T-helper 1 cell (primary cell): ENCODE results near the gene PODN.

Experiments used
- DNase-seq, 5 donors: peaks; one replicate each; pipeline ENCODE4 v3.0.0-alpha.2; 2012 to 2020

Gene PODN

DNA sequence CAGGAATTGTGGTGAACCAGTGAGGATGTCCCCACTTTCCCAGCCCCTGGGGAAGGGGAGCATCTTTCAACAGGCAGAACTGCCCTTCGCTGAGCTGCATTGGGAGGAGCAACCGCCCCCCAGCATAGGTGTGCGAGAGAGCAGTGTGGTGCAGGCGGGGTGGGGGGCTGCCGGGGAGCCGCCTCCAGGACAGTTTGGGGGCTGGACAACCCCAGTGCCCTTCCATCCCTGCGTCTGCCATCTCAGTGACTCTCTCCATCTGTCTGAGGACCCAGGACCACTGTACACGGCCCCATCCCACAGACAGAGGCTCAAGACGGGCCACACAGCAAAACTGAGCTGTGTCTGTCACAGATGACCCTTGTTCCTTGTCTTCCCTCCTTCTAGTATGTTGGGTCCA lies 14.2 kb downstream of the PODN start:
- DNase-seq = no peak

DNA sequence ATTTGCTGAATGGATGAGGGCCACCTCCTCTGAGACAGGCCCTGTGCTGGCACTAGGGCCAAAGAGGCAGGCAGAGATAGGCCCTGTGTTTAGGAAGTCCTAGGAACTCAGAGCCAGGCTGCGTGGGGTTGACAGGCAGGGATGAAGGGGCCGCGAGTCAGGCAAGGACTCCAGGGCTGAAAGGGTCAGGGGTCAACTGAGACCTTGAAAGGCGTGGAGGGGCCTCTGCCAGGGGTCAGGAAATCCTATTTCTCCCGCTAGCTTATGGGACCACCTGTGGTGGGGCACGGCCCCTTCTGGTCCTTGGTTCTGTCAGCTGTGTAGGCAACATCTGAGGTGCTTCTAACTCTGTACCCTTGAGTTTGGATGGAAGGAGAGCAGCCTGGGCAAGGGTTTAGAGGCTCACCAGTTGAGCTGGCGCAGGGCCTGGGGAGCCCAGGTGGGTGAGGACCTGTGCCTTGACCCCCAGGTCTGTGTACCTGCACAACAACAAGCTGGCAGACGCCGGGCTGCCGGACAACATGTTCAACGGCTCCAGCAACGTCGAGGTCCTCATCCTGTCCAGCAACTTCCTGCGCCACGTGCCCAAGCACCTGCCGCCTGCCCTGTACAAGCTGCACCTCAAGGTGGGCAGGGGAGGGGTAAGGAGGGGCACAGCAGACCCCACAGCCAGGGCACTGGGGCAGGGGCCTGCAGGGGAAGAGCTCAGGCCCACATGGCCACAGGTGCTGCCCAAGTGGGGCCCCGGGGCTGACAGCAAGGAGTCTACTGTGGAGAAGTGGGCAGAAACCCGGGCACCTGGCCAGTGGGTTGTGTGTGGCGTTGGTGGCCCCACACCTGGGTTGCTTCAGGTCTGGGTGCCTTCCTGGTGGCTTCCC lies 14.9 kb downstream of the PODN start:
- no peak for DNase-seq

DNA sequence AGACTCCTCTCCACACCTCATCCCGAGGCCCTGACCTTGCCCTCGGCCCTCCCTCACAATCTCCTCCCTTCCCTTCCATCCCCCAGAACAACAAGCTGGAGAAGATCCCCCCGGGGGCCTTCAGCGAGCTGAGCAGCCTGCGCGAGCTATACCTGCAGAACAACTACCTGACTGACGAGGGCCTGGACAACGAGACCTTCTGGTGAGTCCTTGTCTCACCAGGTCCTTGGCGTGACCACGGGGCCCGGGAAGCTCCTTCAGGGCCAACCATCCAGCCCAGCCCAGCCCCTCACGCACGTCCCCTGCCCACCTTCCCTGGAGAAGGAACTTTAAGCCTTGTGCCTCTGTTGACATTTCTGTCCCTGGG lies 15.6 kb downstream of the PODN start:
- DNase-seq = no peak

DNA sequence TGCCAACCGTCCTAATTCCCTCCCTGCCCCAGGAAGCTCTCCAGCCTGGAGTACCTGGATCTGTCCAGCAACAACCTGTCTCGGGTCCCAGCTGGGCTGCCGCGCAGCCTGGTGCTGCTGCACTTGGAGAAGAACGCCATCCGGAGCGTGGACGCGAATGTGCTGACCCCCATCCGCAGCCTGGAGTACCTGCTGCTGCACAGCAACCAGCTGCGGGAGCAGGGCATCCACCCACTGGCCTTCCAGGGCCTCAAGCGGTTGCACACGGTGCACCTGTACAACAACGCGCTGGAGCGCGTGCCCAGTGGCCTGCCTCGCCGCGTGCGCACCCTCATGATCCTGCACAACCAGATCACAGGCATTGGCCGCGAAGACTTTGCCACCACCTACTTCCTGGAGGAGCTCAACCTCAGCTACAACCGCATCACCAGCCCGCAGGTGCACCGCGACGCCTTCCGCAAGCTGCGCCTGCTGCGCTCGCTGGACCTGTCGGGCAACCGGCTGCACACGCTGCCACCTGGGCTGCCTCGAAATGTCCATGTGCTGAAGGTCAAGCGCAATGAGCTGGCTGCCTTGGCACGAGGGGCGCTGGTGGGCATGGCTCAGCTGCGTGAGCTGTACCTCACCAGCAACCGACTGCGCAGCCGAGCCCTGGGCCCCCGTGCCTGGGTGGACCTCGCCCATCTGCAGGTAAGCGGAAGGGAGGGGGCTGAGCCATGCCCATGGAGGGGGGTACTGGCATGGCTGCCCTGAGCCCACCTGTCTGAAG lies 16.5 kb downstream of the PODN start:
- no peak for DNase-seq

DNA sequence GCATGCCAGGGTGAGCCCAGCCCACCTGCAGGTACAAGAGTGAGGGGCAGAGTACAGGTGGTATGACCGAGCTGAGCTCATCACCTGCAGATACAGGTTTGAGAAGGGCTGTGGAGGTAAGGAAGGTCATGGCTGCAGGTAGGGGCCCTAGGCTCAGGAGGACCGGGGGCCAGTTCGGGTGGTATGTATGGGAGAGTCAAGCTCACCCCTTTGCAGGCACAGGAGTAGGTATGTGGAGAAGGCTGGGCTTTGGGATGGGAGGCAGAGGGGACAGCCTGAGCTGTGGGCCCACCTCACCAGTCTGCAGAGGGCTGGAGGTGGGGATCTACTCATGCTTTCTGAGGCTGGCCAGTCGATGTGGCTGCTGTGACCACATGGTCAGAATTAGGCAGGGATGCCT lies 17.2 kb downstream of the PODN start:
- DNase-seq = no peak

DNA sequence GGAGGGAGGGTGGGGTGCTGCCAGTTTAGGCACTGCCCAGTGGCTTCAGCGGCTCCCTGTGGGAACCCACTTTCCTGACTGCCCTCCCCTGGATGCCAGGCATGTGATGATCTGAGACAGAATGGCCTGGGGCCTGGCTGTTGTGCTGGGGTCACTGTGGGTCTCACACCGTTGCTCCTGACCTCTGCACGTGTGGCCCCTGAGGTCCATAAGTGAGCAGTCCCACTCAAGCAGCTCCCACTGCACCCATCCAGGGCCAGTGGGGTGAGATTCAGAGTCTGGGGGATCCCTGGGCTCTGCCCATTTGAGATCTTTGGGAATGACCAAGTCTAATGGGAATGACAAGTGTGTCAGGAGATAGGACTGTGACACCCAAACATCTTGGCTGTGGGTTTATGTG lies 18.0 kb downstream of the PODN start:
- DNase-seq = no peak

DNA sequence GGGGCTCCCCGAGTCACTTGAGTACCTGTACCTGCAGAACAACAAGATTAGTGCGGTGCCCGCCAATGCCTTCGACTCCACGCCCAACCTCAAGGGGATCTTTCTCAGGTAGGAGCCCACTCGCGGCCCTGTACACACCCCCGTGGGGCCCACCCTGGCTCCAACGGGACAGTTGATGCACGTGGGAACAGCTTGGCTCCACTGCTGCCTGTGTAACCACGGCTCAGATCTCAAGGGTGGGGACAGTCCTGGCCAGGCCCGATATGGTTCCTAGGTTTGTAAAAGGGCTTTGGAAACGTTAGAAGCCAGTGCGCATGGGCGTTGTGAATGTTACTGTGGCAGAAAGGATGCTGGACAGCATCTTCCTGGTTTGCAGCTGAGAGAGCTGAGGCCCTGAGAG lies 18.8 kb downstream of the PODN start:
- DNase-seq = no peak

DNA sequence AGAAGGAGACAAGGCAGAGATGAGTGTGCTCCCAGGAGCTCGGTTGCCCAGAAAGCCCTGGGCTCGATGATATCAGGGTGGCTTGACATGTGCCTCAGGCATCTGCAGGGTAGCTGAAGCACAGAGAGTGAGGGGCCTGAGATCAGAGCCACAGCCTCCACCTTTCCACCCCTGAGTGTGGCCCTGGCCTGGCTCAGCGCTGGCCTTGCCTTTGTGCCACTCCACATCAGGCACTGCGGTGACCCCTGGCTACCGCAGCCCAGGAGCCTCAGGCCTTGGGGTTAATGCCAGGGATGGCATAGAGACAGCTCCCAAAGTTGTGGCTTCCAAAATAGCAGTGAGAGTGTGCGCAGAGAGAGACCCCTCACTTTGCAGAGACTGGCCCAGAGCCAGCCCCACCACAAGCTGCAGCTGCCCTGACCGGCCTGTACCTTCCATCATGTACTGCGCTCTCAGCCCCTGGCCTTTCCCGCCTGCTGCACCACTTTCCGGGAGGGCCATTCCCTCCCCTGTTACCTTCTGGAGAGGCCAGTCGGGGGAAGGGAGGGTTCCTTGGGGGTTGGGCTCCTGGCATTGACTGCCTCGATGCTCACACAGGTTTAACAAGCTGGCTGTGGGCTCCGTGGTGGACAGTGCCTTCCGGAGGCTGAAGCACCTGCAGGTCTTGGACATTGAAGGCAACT lies 19.5 kb downstream of the PODN start:
- no peak for DNase-seq

DNA sequence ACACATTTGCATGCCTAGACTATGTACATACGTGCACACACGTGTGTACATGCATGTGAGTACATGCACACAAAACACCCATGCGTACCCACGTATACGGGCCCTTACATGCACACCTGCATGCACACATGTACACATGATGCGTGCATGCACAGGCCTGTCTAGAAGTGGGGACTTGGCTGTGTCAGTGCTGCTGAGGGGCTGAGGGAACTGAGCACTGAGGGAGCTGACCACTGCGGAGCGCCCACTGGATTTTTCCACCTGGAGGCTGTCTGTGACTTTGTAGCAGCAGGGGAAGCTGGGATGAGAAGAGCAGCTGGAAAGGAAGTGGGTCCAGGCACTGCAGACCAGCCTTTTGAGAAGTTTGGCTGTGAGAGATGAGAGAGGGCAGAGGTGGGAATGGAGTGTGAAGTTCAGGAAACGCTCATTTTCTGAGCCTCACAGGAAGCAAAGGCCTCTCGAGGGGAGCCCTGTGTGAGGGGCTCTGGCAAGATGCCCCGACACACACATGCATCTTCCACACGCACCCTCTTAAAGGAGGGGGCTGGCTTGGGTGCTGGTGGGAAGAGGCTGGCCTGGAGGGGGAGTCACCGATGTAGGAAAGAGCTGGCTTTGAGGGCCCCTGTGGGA lies 20.9 kb downstream of the PODN start:
- no peak for DNase-seq

DNA sequence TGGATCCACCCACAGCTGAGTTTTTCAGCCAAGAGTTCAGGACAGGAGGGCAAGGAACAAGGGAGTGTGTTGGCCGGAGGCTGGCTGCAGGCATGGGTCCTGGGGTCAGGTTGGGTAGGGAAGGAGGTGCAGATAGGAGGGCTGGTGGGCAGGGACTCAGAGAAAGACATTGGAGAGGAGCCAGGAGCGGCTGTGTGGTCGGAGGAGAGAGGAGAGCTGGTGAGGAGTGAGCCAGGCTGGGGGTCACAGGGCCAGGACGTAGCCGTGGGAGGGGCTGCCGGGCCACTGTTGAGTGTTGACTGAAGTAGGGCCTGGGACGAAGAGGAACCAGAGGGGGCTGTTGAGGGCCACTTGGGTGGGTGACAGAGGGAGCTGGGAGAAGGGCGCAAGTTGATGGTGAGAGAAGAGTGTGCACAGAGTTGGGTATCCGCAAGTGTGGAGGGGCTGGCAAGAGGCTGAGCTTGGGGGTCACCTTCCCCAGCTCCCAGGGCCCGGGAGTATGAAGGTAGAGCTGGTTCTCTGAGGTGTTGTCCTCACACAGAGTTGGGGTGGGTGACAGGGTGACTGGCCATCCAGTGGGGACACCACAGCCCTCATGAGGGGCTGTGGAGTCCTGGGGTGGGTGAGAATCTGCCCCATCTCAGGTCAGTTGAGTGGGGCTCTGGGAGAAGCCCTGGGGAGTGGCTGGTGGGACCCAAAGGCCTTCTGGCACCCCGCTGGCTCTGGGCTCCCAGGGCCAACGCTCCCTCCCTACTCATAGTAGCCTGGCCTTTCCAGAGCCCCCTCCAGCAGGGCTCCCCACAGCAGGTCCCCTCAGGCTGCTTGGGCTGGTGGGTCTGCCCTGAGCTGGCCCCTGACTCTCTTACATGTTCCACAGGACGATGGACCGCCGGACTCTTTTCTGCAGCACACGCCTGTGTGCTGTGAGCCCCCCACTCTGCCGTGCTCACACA lies 21.9 kb downstream of the PODN start:
- no peak for DNase-seq

DNA sequence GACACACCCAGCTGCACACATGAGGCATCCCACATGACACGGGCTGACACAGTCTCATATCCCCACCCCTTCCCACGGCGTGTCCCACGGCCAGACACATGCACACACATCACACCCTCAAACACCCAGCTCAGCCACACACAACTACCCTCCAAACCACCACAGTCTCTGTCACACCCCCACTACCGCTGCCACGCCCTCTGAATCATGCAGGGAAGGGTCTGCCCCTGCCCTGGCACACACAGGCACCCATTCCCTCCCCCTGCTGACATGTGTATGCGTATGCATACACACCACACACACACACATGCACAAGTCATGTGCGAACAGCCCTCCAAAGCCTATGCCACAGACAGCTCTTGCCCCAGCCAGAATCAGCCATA lies 22.6 kb downstream of the PODN start:
- DNase-seq = no peak

DNA sequence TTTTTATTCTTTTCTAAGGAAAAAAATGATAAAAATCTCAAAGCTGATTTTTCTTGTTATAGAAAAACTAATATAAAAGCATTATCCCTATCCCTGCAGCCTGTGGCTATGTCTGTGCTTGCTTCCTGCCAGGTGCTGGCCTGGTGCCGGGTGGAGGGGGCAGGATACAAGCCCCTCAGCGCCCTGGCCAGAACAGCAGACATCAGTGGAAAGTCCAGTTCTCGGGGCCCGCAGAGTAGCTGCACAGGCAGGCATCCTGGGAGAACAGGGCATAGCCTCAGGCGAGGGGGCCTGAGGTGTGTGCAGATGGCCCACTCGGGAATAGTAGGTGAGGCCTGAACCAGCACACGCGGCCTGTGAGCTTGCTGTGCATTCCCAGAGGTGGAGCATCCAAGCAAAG lies 23.4 kb downstream of the PODN start:
- no peak for DNase-seq

DNA sequence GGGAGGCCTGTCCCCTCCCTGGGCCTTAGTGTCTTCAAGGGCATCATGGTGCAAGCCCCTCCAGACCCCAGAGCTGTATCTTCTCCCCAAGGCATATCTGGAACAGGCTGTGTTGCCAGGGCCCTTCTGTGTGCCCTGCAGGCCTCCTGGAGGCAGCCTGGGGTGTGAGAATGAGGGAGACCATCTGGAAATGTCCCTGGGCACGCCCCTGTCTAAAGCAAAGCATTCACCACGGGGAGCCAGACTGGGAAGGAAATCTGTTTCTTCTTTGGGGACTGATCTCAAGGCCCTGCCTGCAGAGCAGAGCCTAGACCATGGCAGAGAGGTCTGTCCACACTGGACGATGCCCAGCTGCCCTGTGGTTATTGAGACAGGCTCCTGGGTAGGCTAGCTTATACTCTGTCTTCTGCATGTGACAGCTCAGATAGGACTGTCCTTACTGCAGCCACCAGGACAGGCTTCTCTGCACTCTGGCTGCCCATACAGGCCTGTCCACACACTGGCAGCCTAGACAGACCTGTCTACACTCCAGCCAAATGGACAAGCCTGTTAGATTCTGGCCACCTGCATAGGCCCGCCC lies 24.6 kb downstream of the PODN start:
- no peak for DNase-seq

DNA sequence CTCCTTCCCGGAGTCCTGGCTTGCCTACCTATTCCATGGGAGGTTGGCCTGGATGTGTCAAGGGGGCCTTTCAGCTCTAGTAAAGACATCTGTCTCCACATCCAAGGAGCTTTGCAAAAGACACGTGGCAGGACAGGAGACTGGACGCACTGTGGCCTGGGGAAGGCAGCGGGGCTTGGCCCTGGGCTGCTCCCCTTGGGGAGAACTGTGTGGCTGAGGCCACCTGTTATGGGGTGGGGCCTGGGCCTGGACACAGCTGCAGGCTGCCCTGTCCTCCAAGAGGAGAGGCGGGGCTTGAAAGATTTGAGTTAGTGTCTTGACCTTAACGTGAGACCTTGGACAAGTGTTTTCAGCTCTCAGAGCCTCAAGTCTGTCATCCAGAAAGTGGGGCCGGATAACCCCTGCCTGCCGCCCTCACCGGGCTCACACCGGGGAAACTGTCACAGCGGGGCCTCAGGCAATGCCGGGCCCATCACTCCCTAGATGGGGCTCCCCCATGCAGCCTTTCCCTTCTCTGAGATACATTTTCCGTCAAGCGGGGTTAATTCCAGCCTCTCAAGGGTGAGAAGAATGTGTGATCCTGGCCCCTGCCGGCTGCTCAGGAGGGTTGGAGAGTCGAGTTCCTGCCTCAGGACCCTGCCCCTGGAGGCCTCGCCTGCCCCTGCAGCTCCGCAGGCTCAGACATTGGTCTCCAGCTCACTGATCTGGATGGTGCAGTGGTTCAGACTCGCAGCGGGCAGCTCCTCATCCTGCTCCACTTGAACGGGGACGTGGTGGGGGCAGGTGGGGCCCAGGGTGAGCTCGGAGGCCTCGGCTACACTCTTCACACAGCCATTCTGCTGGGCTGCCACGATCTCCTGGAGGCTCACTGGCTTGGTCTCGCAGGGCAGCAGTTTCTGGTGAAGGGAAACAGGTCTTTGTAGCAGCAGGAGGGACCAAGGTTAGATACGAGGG lies 25.6 kb downstream of the PODN start:
- no peak for DNase-seq

DNA sequence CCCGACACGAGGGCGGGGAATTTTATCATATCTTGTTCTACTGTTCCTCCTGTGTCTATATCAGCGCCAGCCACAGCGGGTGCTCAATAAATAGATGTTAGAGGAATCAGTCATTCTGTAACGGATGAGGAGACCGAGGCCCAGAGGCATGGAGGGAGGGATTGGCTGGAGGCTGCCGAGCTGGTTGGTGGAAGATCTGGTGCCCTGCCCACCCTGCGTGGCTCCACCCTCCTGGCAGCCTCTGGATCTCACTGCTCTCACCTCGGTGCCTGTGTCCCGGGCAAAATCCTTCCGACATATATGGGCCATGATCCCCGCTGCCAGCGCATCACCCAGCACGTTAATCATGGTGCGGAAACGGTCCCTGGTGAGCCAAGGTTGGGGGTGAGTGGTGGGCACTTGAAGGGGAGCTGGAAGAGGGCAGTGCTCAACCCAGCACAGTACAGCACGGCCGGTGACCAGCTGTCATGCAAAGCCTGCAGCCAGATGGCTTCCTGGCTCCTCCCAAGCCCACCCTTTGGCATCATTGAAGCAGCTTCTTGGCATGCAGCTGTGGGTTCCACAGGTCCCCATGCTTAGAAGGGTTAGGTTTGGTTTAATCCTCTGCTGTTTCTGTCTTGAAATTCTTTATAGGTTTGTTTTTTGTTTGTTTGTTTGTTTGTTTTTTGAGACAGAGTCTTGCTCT lies 26.7 kb downstream of the PODN start:
- no peak for DNase-seq

DNA sequence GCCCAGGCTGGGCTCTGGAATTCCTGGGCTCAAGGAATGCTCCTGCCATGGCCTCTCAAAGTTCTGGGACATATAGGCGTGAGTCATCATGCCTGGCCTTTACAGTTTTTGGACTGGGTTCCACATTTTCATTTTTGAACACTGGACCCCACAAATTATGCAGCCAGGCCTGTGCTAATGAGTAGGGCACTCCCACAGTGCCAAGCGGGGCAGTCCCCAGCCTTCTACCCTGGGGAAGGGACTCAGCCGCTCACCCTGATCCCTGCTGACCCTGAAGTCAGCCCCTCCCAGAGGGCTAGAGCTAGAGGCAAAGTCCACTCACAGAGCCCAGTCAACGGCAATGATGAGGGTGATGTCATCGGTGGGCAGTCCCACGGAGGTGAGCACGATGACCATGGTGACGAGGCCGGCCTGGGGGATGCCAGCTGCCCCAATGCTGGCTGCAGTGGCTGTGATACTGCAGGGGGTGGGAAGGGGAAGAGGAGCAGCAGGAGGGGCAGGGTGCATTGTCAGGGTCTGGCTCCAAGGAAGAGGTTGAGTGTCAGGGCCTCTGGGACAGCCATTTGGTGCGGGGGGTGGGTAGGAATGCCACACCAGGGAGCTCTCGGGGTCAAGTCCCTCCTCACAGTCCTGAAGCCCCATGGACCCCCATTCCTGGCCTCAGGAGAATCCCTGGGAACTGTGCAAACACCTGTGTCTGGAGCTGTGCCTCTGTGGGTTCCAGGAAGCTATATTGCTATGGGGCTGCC lies 27.6 kb downstream of the PODN start:
- DNase-seq = no peak

DNA sequence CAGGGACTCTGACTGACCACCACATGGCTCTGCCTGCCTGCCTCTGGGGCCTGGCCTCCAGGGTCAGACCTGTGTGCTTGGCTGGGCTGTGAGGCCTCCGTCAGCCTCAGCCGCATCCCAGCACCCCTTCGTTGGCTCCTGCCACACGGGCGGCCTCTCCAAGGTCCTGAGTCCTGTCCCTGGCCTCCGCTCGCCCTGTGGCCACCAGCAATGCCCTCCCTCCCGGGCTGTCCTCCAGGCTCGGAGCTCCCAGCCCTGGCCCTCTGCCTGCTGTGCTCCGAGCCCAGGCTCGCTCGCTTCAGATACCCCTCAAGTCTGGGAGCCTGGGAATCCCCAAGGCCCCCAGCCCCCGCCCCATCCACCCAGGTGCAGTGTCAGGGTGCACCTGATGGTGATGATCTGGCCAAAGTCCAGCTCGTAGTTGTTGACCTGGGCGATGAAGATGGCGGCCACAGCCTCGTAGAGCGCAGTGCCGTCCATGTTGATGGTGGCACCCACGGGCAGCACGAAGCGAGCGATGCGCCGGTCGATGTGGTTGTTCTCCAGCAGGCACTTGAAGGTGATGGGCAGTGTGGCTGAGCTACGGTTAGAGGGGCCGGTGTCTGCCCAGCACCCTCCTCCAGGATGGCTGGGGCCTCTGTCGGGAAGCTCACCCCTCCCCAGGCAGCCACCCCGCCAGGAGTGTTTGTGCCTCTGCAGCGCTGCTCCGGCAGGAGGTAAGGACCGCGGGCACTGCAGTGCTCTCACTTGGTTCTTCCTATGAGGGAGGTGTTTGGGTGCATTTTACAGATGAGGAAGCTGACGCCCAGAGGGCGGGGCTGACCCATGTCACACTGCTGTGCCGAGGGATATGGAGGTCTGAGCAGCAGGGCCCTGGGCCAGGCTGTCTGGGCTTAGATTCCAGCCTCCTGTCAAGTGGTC lies 28.5 kb downstream of the PODN start:
- DNase-seq = no peak
